Measurements from ENCODE around the gene KCNE2.

DNA sequence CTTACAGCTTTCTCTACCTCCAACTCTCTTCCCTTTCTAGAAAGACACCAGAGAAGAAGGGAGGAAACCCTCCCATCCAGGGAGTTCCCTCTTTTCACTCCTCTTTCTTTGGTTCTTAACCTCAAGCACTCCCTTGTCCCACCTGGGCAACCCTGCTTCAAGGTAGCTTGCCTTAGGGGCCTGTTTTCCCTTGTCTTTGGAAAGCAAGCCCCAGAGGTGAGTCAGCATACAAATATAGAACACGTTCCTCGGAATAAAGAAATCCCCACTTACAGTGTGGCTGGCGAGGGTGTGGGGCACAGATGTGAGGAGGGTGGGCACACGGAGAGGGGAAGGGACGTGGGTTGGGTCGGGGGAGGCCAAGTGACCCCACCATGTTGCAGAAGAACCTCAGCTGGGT lies 26.1 kb upstream of the KCNE2 start:
- no peak for TF ChIP-seq POLR2AphosphoS5 (IDR thresholded peaks at IDR 0.05)
- TF ChIP-seq, protein P1, sequence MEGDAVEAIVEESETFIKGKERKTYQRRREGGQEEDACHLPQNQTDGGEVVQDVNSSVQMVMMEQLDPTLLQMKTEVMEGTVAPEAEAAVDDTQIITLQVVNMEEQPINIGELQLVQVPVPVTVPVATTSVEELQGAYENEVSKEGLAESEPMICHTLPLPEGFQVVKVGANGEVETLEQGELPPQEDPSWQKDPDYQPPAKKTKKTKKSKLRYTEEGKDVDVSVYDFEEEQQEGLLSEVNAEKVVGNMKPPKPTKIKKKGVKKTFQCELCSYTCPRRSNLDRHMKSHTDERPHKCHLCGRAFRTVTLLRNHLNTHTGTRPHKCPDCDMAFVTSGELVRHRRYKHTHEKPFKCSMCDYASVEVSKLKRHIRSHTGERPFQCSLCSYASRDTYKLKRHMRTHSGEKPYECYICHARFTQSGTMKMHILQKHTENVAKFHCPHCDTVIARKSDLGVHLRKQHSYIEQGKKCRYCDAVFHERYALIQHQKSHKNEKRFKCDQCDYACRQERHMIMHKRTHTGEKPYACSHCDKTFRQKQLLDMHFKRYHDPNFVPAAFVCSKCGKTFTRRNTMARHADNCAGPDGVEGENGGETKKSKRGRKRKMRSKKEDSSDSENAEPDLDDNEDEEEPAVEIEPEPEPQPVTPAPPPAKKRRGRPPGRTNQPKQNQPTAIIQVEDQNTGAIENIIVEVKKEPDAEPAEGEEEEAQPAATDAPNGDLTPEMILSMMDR (IDR thresholded peaks at IDR 0.05; ENCODE audit: poor library complexity, severe bottlenecking): no peak
